GM12878 (cell line): ENCODE measurements around the gene PRPF40B. TPM values are rescaled to one million over a fixed set of nuclear protein-coding genes. Genes with fewer than 3 reads are reported as not detected.

ENCODE experiments used
- ATAC-seq: fragments of 200-7000 bp; cut with Tn5 transposase; 3 replicates; pipeline ENCODE4 v1.9.1; 2020; ENCODE audit warnings: mild to moderate bottlenecking, moderate library complexity
- BruUV-seq: library from RNA; stranded (reverse); fragments of 400-500 nt; replicated peaks from 2 replicates; lab custom pipeline; 2021; lab: Mats Ljungman, UMichigan
- CTCF ChIA-PET: fragments of 300-600 bp; sonication (Branson Sonifier 250); formaldehyde crosslinking; extraction: SDS; loops from one replicate; lab custom pipeline; 2021; ENCODE audit warnings: inconsistent platforms; lab: Yijun Ruan, JAX
- POLR2A ChIA-PET: fragments of 350-600 bp; formaldehyde crosslinking; extraction: SDS; loops from one replicate; lab custom pipeline; 2021; ENCODE audit warnings: inconsistent platforms; lab: Charles Lee
- RAD21 ChIA-PET: fragments of 300-600 bp; sonication (Branson Sonifier 250); formaldehyde crosslinking; loops from one replicate; lab custom pipeline; 2023; ENCODE audit warnings: antibody characterized with exemption; ENCODE audit not compliant: unreplicated experiment; lab: Charles Lee
- SMC1A ChIA-PET: fragments of 300-600 bp; sonication (Branson Sonifier 250); formaldehyde crosslinking; loops from one replicate; lab custom pipeline; 2023; ENCODE audit not compliant: unreplicated experiment, uncharacterized antibody; lab: Charles Lee
- DNase-seq: peaks from one replicate; pipeline ENCODE4 v3.0.0-alpha.2; 2011; ENCODE audit warnings: low read depth, low spot score
- FAIRE-seq: peaks from 3 replicates; lab custom pipeline; 2011; peaks lifted over from hg19 to GRCh38; lab: Jason Lieb, UNC
- H2AFZ ChIP-seq: 2 replicates; pipeline ENCODE4 v1.6.0; 2011; ENCODE audit warnings: low read depth, low read length, control low read depth; ENCODE audit not compliant: control insufficient read depth
- H3K27ac ChIP-seq: 2 replicates; pipeline ENCODE4 v1.5.1; 2011; ENCODE audit warnings: control low read depth; ENCODE audit not compliant: control insufficient read depth, insufficient read depth
- H3K27me3 ChIP-seq, 2 experiments: replicated peaks in 1 of 2; 2 replicates each; pipeline versions ENCODE4 v1.6.0 to v1.6.1; 2011; ENCODE audit warnings: low read length in 1 of 2; ENCODE audit not compliant: control insufficient read depth in 2 of 2, insufficient read depth in 2 of 2
- H3K36me3 ChIP-seq, 2 experiments: 2 replicates each; pipeline ENCODE4 v1.5.1; 2011; ENCODE audit warnings: low read length in 1 of 2; ENCODE audit not compliant: control insufficient read depth in 2 of 2, insufficient read depth in 2 of 2
- H3K4me1 ChIP-seq: 2 replicates; pipeline ENCODE4 v1.6.1; 2011; ENCODE audit warnings: mild to moderate bottlenecking, low read length, moderate library complexity, mixed read lengths; ENCODE audit not compliant: control insufficient read depth, insufficient read depth
- H3K4me2 ChIP-seq: 2 replicates; pipeline ENCODE4 v1.6.0; 2011; ENCODE audit warnings: control low read depth; ENCODE audit not compliant: control insufficient read depth, insufficient read depth
- H3K4me3 ChIP-seq: fragments of 200-600 bp; sonication (generic); 2 replicates; pipeline ENCODE4 v1.5.1; 2016
- H3K79me2 ChIP-seq: 2 replicates; pipeline ENCODE4 v1.6.0; 2011; ENCODE audit warnings: low read length; ENCODE audit not compliant: control insufficient read depth, insufficient read depth
- H3K9ac ChIP-seq: 2 replicates; pipeline ENCODE4 v1.8.0; 2011; ENCODE audit warnings: low read length, control low read depth, mixed read lengths; ENCODE audit not compliant: control insufficient read depth, insufficient read depth
- H3K9me3 ChIP-seq: replicated peaks from 3 replicates; pipeline ENCODE4 v1.5.1; 2011; ENCODE audit warnings: mild to moderate bottlenecking, low read length; ENCODE audit not compliant: control insufficient read depth, insufficient read depth
- H4K20me1 ChIP-seq: 2 replicates; pipeline ENCODE4 v1.6.0; 2011; ENCODE audit not compliant: control insufficient read depth, insufficient read depth
- CHD4 ChIP-seq: fragments of 200-600 bp; sonication (generic); IDR thresholded peaks from 2 replicates; pipeline ENCODE4 v1.6.1; 2016; ENCODE audit warnings: mild to moderate bottlenecking
- MYC ChIP-seq: IDR thresholded peaks from 2 replicates; pipeline ENCODE4 v1.6.1; 2011; ENCODE audit warnings: mild to moderate bottlenecking, low read length, moderate library complexity, inconsistent platforms; ENCODE audit not compliant: insufficient read depth, insufficient replicate concordance, insufficient read length, severe bottlenecking
- PBX3 ChIP-seq: IDR thresholded peaks from 2 replicates; pipeline ENCODE4 v1.6.1; 2011; ENCODE audit warnings: mild to moderate bottlenecking, low read depth, low read length, moderate library complexity; ENCODE audit not compliant: insufficient replicate concordance
- SUZ12 ChIP-seq: fragments of 200-600 bp; sonication (generic); IDR thresholded peaks from one replicate; pipeline ENCODE4 v1.6.1; 2018; ENCODE audit warnings: antibody characterized with exemption, mild to moderate bottlenecking; ENCODE audit not compliant: unreplicated experiment
- YY1 ChIP-seq: IDR thresholded peaks from 2 replicates; pipeline ENCODE4 v1.6.1; 2011; ENCODE audit warnings: low read depth, mild to moderate bottlenecking, low read length
- ZBTB40 ChIP-seq: fragments of 450-650 bp; IDR thresholded peaks from 2 replicates; pipeline ENCODE4 v1.6.1; 2016; ENCODE audit warnings: mild to moderate bottlenecking, moderate library complexity, borderline replicate concordance
- WGBS: methylation state at CpG from one replicate; pipeline ENCODE4 v1.1.6; 2016; ENCODE audit warnings: low lambda C conversion rate; ENCODE audit not compliant: insufficient replicate concordance, insufficient coverage; ENCODE audit errors: missing lambda C conversion rate; 5-methylcytosine and 5-hydroxymethylcytosine counted together
- in situ Hi-C: fragments of 300-500 bp; cut with MboI; formaldehyde crosslinking; loops from 9 replicates; pipeline ENCODE4 v1.14.3; 2018; ENCODE audit warnings: mixed read lengths
- intact Hi-C: fragments of 100-400 bp; cut with micrococcal nuclease; formaldehyde crosslinking; loops from one replicate; pipeline ENCODE4 v1.14.2; 2022; ENCODE audit not compliant: unreplicated experiment
- polyA plus RNA-seq, 11 experiments: library from polyadenylated mRNA; depleted of rRNA in 4 of 11; unstranded in 6 of 11; stranded (reverse) in 5 of 11; fragments of >200 nt; fragmentation: Nextera tagmentation in 4 of 11; fragmentation: Illumina TruSeq in 1 of 11; extraction: Ambion mirVana in 4 of 11; extraction: Trizol in 1 of 11; gene quantifications; 1 replicate in 1 of 11; 2 replicates in 10 of 11; pipeline versions ENCODE4 v1.2.1 to v1.2.3, GENCODE V29; 2011 to 2016; ENCODE audit warnings: inconsistent platforms in 2 of 11, missing spikeins in 2 of 11, low read depth in 1 of 11
- total RNA-seq, 4 experiments: library from RNA; depleted of rRNA in 3 of 4; stranded (reverse); fragments of >200 nt in 3 of 4; fragmentation: Illumina TruSeq in 1 of 4; extraction: Trizol in 1 of 4; gene quantifications; 2 replicates each; pipeline versions ENCODE4 v1.2.1 to v1.2.3, GENCODE V29; 2013 to 2021

The PRPF40B gene
- total and polyA plus RNA-seq, 10 of the 15 experiments (the other 5 are each of a cell fraction or from before 2014, with no cell fraction given): 0.31 to 17.9 (median 7.3) TPM

GRCh38 chr12:49645146-49646039, 22.0 kb downstream of the PRPF40B start:
- ChIA-PET RAD21 (interaction anchor here (0.8 to 6.4 kb wide), 12 partner anchors 9 to 287 kb away, joined by 3 to 107 read pairs (median 4); partner anchors contain the start of gene FMNL3), SMC1A (interaction anchor here (0.6 to 10.9 kb wide), 19 partner anchors 8 to 194 kb away, joined by 3 to 191 read pairs (median 3); partner anchors contain the start of genes FMNL3 and TMBIM6), CTCF (interaction anchor here (0.8 to 20.4 kb wide), 14 partner anchors 8 to 200 kb away, joined by 3 to 486 read pairs (median 4); partner anchors contain the start of genes FMNL3 and TMBIM6), POLR2A (interaction anchor here (0.6 to 1.9 kb wide), 6 partner anchors 16 to 286 kb away, joined by 3 to 16 read pairs (median 4); no protein-coding TSS in a partner anchor)
- in situ Hi-C loops (loop anchor here (10.0 kb wide), 1 partner anchor 189 kb away; no protein-coding TSS in a partner anchor), intact Hi-C loops (no loop called here)
- ATAC-seq (peak; percentile 8; the same call in 1 of the 3 replicates), FAIRE-seq (no peak), DNase-seq (no peak)
- no peaks in the 10 kb centered on the region for H3K27me3 ChIP-seq
- no peaks in the 10 kb centered on the region for H4K20me1 ChIP-seq
- no peak overlapping the region for H3K9ac ChIP-seq
- H3K4me2 ChIP-seq: no peak overlapping the region
- H3K27ac ChIP-seq: peak overlapping the region; percentile 28; the same call in 1 of the 2 replicates
- WGBS: 100% methylated on average over 6 of the region's 6 CpGs
- no peaks in the 10 kb centered on the region for H3K9me3 ChIP-seq
- H3K79me2 ChIP-seq: no peaks in the 10 kb centered on the region
- no peak overlapping the region for H3K4me3 ChIP-seq
- no peak for TF ChIP-seq SUZ12
- no peak for TF ChIP-seq YY1
- no peak for TF ChIP-seq MYC
- TF ChIP-seq CHD4: no peak
- no peak for TF ChIP-seq ZBTB40
- no peak for TF ChIP-seq PBX3
- peaks cover 29 to 48% of the 10 kb centered on the region in 2 experiments for H3K36me3 ChIP-seq
- no TSS peak for BruUV-seq
- no peaks in the 10 kb centered on the region for H3K4me1 ChIP-seq
- H2AFZ ChIP-seq: no peak overlapping the region
